Measurements from ENCODE around the gene ZNF436. TPM values are rescaled to one million over a fixed set of nuclear protein-coding genes. Genes with fewer than 3 reads are reported as not detected.
"Not testable (repeated sequence)": the region's sequence is repeated elsewhere in the genome, so short reads cannot be mapped to it uniquely, and the experiment has no call there.

ZNF436 gene
- total RNA-seq, 1 donor: 32.9 TPM

GRCh38 chr1:23381233-23381885 lies 11.7 kb upstream of the ZNF436 start:
- Histone ChIP-seq H3K27ac (ENCODE audit: low read depth, low read length) (no peak overlapping the region), H3K79me2 (ENCODE audit: insufficient read depth, low read length) (no peaks in the 10 kb centered on the region), H3K4me3 (ENCODE audit: insufficient read depth, low read length) (no peak overlapping the region), H3K27me3 (ENCODE audit: insufficient read depth, low read length) (no peaks in the 10 kb centered on the region), H2AFZ (ENCODE audit: low read length) (no peak overlapping the region), H3K36me3 (ENCODE audit: insufficient read depth, low read length) (no peaks in the 10 kb centered on the region), H3K9me3 (ENCODE audit: low read depth, low read length) (no peaks in the 10 kb centered on the region), H3K4me1 (ENCODE audit: insufficient read depth, low read length) (peaks cover 20% of the 10 kb centered on the region), H4K20me1 (ENCODE audit: insufficient read depth, low read length) (no peaks in the 10 kb centered on the region), H3K4me2 (ENCODE audit: insufficient read depth, low read length) (no peak overlapping the region)
- no peak for DNase-seq (ENCODE audit: insufficient read length, low spot score, missing footprints)
- no peak for TF ChIP-seq CTCF (IDR thresholded peaks at IDR 0.05; ENCODE audit: extremely low read depth, low read depth, low read length)

GRCh38 chr1:23380719-23381118 lies 11.1 kb upstream of the ZNF436 start:
- Histone ChIP-seq H2AFZ (ENCODE audit: low read length) (no peak overlapping the region), H3K4me3 (ENCODE audit: insufficient read depth, low read length) (no peak overlapping the region), H4K20me1 (ENCODE audit: insufficient read depth, low read length) (no peaks in the 10 kb centered on the region), H3K9me3 (ENCODE audit: low read depth, low read length) (no peaks in the 10 kb centered on the region), H3K27me3 (ENCODE audit: insufficient read depth, low read length) (no peaks in the 10 kb centered on the region), H3K27ac (ENCODE audit: low read depth, low read length) (no peak overlapping the region), H3K79me2 (ENCODE audit: insufficient read depth, low read length) (no peaks in the 10 kb centered on the region), H3K4me2 (ENCODE audit: insufficient read depth, low read length) (no peak overlapping the region), H3K4me1 (ENCODE audit: insufficient read depth, low read length) (peaks cover 22% of the 10 kb centered on the region), H3K36me3 (ENCODE audit: insufficient read depth, low read length) (no peaks in the 10 kb centered on the region)
- DNase-seq (ENCODE audit: insufficient read length, low spot score, missing footprints): no peak
- no peak for TF ChIP-seq CTCF (IDR thresholded peaks at IDR 0.05; ENCODE audit: extremely low read depth, low read depth, low read length)

GRCh38 chr1:23380236-23380635 lies 10.6 kb upstream of the ZNF436 start:
- not testable (repeated sequence) for H2AFZ ChIP-seq (ENCODE audit: low read length); H3K27me3 ChIP-seq (ENCODE audit: insufficient read depth, low read length); H3K4me2 ChIP-seq (ENCODE audit: insufficient read depth, low read length); H4K20me1 ChIP-seq (ENCODE audit: insufficient read depth, low read length); H3K79me2 ChIP-seq (ENCODE audit: insufficient read depth, low read length); DNase-seq (ENCODE audit: insufficient read length, low spot score, missing footprints); H3K9me3 ChIP-seq (ENCODE audit: low read depth, low read length); H3K27ac ChIP-seq (ENCODE audit: low read depth, low read length); H3K36me3 ChIP-seq (ENCODE audit: insufficient read depth, low read length); H3K4me3 ChIP-seq (ENCODE audit: insufficient read depth, low read length)
- peaks cover 22% of the 10 kb centered on the region for H3K4me1 ChIP-seq (ENCODE audit: insufficient read depth, low read length)

GRCh38 chr1:23376890-23377811 lies 7.5 kb upstream of the ZNF436 start:
- Histone ChIP-seq H3K4me3 (ENCODE audit: insufficient read depth, low read length) (no peak overlapping the region), H3K27ac (ENCODE audit: low read depth, low read length) (peak overlapping the region; percentile 86), H4K20me1 (ENCODE audit: insufficient read depth, low read length) (no peaks in the 10 kb centered on the region), H3K4me2 (ENCODE audit: insufficient read depth, low read length) (peak overlapping the region; percentile 35), H3K4me1 (ENCODE audit: insufficient read depth, low read length) (peaks cover 18% of the 10 kb centered on the region), H3K9me3 (ENCODE audit: low read depth, low read length) (no peaks in the 10 kb centered on the region), H3K36me3 (ENCODE audit: insufficient read depth, low read length) (peaks cover 1% of the 10 kb centered on the region), H3K27me3 (ENCODE audit: insufficient read depth, low read length) (no peaks in the 10 kb centered on the region), H3K79me2 (ENCODE audit: insufficient read depth, low read length) (peaks cover under 1% of the 10 kb centered on the region), H2AFZ (ENCODE audit: low read length) (peak overlapping the region; percentile 42)
- DNase-seq (ENCODE audit: insufficient read length, low spot score, missing footprints): peak; percentile 92
- TF ChIP-seq CTCF (IDR thresholded peaks at IDR 0.05; ENCODE audit: extremely low read depth, low read depth, low read length): no peak

- not testable (repeated sequence) for H3K4me3 ChIP-seq (ENCODE audit: insufficient read depth, low read length); H3K9me3 ChIP-seq (ENCODE audit: low read depth, low read length); H2AFZ ChIP-seq (ENCODE audit: low read length); H3K27ac ChIP-seq (ENCODE audit: low read depth, low read length); H3K27me3 ChIP-seq (ENCODE audit: insufficient read depth, low read length); H4K20me1 ChIP-seq (ENCODE audit: insufficient read depth, low read length); H3K36me3 ChIP-seq (ENCODE audit: insufficient read depth, low read length); H3K4me2 ChIP-seq (ENCODE audit: insufficient read depth, low read length); DNase-seq (ENCODE audit: insufficient read length, low spot score, missing footprints)
- Histone ChIP-seq H3K4me1 (ENCODE audit: insufficient read depth, low read length) (peaks cover 37% of the 10 kb centered on the region), H3K79me2 (ENCODE audit: insufficient read depth, low read length) (peaks cover 20% of the 10 kb centered on the region)
Observed at GRCh38 chr1:23374079-23374735, 4.6 kb upstream of the ZNF436 start.
